Sigmoid colon (tissue), 7 donors: ENCODE measurements around the gene MPPED1. TPM values are rescaled to one million over a fixed set of nuclear protein-coding genes. Genes with fewer than 3 reads are reported as not detected.

Source experiments
- DNase-seq: peaks from one replicate; pipeline ENCODE4 v3.0.0-alpha.2; 2019
- H3K27ac ChIP-seq, 4 donors: fragments of 200-600 bp; sonication (generic); one replicate each; pipeline ENCODE4 v1.5.1; 2016 to 2019; ENCODE audit warnings: mild to moderate bottlenecking in 1 of 4
- H3K27me3 ChIP-seq, 3 donors: fragments of 200-600 bp; sonication (generic); one replicate each; pipeline ENCODE4 v1.5.1; 2019; ENCODE audit warnings: mild to moderate bottlenecking in 1 of 3
- H3K36me3 ChIP-seq, 4 donors: fragments of 200-600 bp; sonication (generic); one replicate each; pipeline ENCODE4 v1.5.1; 2016 to 2019
- H3K4me1 ChIP-seq, 4 donors: fragments of 200-600 bp; sonication (generic); one replicate each; pipeline ENCODE4 v1.5.1; 2017 to 2019
- H3K4me3 ChIP-seq, 4 donors: fragments of 200-600 bp; sonication (generic); one replicate each; pipeline ENCODE4 v1.5.1; 2017 to 2019; ENCODE audit warnings: mild to moderate bottlenecking in 2 of 4, moderate library complexity in 1 of 4
- H3K9me3 ChIP-seq, 4 donors: fragments of 200-600 bp in 3 of 4; sonication (generic) in 3 of 4; one replicate each; pipeline versions ENCODE4 v1.5.1 to v1.6.1; 2013 to 2019
- CTCF ChIP-seq, 4 experiments: fragments of 450-650 bp in 3 of 4; fragments of 200-600 bp in 1 of 4; IDR thresholded peaks; one replicate each; pipeline ENCODE4 v1.5.1; 2016 to 2019; ENCODE audit warnings: antibody characterized with exemption in 4 of 4, mild to moderate bottlenecking in 3 of 4, moderate library complexity in 2 of 4
- EP300 ChIP-seq, 4 donors: sonication (generic); formaldehyde crosslinking; IDR thresholded peaks; one replicate each; pipeline ENCODE4 v1.6.1; 2017; ENCODE audit warnings: antibody characterized with exemption in 4 of 4
- POLR2A ChIP-seq, 2 donors: fragments of 450-650 bp; IDR thresholded peaks; one replicate each; pipeline ENCODE4 v1.6.1; 2016; ENCODE audit warnings: antibody characterized with exemption in 2 of 2, mild to moderate bottlenecking in 2 of 2, moderate library complexity in 2 of 2
- POLR2AphosphoS5 ChIP-seq, 4 donors: sonication (generic); formaldehyde crosslinking; IDR thresholded peaks; one replicate each; pipeline ENCODE4 v1.6.1; 2017; ENCODE audit warnings: antibody characterized with exemption in 4 of 4
- WGBS, 2 donors: extraction: QIAGEN DNeasy Blood & Tissue Kit; methylation state at CpG; one replicate each; pipeline ENCODE4 v1.1.7; 2013; 5-methylcytosine and 5-hydroxymethylcytosine counted together
- intact Hi-C: fragments of 100-400 bp; cut with DNase I; formaldehyde crosslinking; loops from one replicate; pipeline ENCODE4 v1.15.1; 2023
- polyA plus RNA-seq, 3 donors: library from polyadenylated mRNA; stranded (reverse); fragments of 200-250 nt; gene quantifications; one replicate each; pipeline ENCODE4 v1.2.3, GENCODE V29; 2013
- total RNA-seq, 4 donors: library from RNA; depleted of rRNA; stranded (reverse); fragments of >200 nt; gene quantifications; one replicate each; pipeline ENCODE4 v1.1.0, GENCODE V29; 2016
- donor health status: healthy with polysubstance abuse.
- donor health status: Bipolar disorder and iron deficiency.
- donor health status: healthy.

MPPED1 gene
- total and polyA plus RNA-seq, 7 donors: not detected

- no peak for TF ChIP-seq POLR2A (IDR thresholded peaks at IDR 0.05)
- no peaks in the 10 kb centered on the region for H3K9me3 ChIP-seq
- intact Hi-C loops: no loop called here
- no peaks in the 10 kb centered on the region for H3K4me1 ChIP-seq
- H3K4me3 ChIP-seq: no peak overlapping the region
- H3K27me3 ChIP-seq: no peaks in the 10 kb centered on the region
- WGBS, 2 donors: 77 to 91% methylated on average over 6 of the region's 6 CpGs
- no peak overlapping the region for H3K27ac ChIP-seq
- peak; percentile 19 for DNase-seq
- H3K36me3 ChIP-seq: no peaks in the 10 kb centered on the region
These were observed 142.4 kb downstream of the MPPED1 start for GRCh38 chr22:43554259-43554636.

DNA sequence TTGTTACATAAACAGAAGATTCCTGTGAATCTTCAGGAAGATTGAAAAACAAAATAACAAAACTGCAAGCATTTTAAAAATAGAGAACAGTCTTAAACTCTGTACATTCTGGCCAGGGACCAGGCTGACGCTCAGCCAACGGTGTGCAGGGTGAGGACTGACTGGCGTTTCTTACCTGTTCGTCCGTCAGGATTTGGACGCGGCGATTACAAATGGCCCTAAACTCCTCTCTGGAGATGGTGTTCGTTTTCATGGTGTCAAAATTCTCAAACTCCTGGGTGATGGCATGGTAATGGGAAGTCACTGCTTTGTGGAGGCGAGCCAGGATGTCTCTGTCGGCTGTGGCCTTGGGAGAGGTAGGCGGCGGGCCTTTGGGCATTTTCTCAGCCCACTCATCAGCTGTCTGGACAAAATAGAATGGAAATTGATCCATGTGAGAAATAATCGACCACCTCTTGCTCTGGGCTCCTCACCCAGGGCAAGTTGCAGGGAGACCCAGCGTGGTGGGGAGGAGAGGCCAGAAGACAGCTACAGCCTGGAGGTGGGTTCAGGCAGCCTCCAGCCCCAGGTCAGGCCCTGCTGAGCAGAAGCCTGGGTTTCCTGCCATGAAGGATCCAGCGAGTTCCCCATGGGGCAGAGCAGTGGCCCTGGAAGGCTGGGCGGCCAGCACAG lies 143.0 kb downstream of the MPPED1 start:
- TF ChIP-seq POLR2A (IDR thresholded peaks at IDR 0.05): no peak
- no peak for TF ChIP-seq CTCF (IDR thresholded peaks at IDR 0.05)
- TF ChIP-seq POLR2AphosphoS5 (IDR thresholded peaks at IDR 0.05): no peak
- no peak for TF ChIP-seq EP300 (IDR thresholded peaks at IDR 0.05)
- Histone ChIP-seq H3K27ac (no peak overlapping the region), H3K9me3 (no peaks in the 10 kb centered on the region), H3K4me3 (no peak overlapping the region), H3K36me3 (no peaks in the 10 kb centered on the region), H3K27me3 (no peaks in the 10 kb centered on the region), H3K4me1 (no peaks in the 10 kb centered on the region)
- peak; percentile 50 for DNase-seq
- intact Hi-C loops: no loop called here
- WGBS, 2 donors: 89 to 90% methylated on average over 17 of the region's 17 CpGs

- Histone ChIP-seq H3K27me3 (no peaks in the 10 kb centered on the region), H3K4me3 (no peak overlapping the region), H3K27ac (no peak overlapping the region), H3K36me3 (no peaks in the 10 kb centered on the region), H3K4me1 (no peaks in the 10 kb centered on the region), H3K9me3 (no peaks in the 10 kb centered on the region)
- intact Hi-C loops: no loop called here
- peak; percentile 32 for DNase-seq
- WGBS, 2 donors: 74 to 81% methylated on average over 11 of the region's 11 CpGs
- TF ChIP-seq POLR2A (IDR thresholded peaks at IDR 0.05) (no peak), EP300 (IDR thresholded peaks at IDR 0.05) (no peak), CTCF (IDR thresholded peaks at IDR 0.05) (no peak), POLR2AphosphoS5 (IDR thresholded peaks at IDR 0.05) (no peak)
These were observed 144.0 kb downstream of the MPPED1 start for GRCh38 chr22:43555561-43556515.

Other genes with a start within 250 kb of the MPPED1 start
- 10 to 100 TPM; 13.2 to 21.3 (median 16.2) TPM for gene TTLL12, start 224.9 kb upstream of the MPPED1 start, total RNA-seq
- gene TTLL12, start 224.9 kb upstream of the MPPED1 start, polyA plus RNA-seq: 100 to 1,000 TPM in 1 of 3 donors, 10 to 100 TPM in 2; 83.5 to 127 (median 99.0) TPM
- gene SCUBE1, start 68.6 kb upstream of the MPPED1 start, total RNA-seq: under 1 TPM; 0.33 to 0.81 (median 0.46) TPM
- gene SCUBE1, start 68.6 kb upstream of the MPPED1 start, polyA plus RNA-seq: 1 to 10 TPM in 1 of 3 donors, under 1 TPM in 2; 0.23 to 1.1 (median 0.60) TPM